Measurements from ENCODE around the gene MOV10L1.

- TF ChIP-seq CTCF (conservative IDR thresholded peaks at IDR 0.05; ENCODE audit: low read depth, low read length), result no peak
- no peak for TF ChIP-seq EZH2 (IDR thresholded peaks at IDR 0.05; ENCODE audit: borderline replicate concordance, low read depth, low read length, poor library complexity, severe bottlenecking)
These were observed 72.7 kb downstream of the MOV10L1 start for GRCh38 chr22:50162391-50162956.
